Measurements from ENCODE around the gene PCSK6.

- TF ChIP-seq CTCF (IDR thresholded peaks at IDR 0.05) (no peak), POLR2A (IDR thresholded peaks at IDR 0.05) (no peak)
These were observed 142.1 kb downstream of the PCSK6 start for GRCh38 chr15:101347454-101347853.
